WTC11 (cell line): ENCODE measurements around the gene FGF1. TPM values are rescaled to one million over a fixed set of nuclear protein-coding genes. Genes with fewer than 3 reads are reported as not detected.

Experiments
- ATAC-seq: fragments of 200-7000 bp; cut with Tn5 transposase; 2 replicates; pipeline ENCODE4 v1.10.0; 2021; ENCODE audit warnings: mild to moderate bottlenecking, moderate library complexity
- CTCF ChIA-PET: fragments of 300-600 bp; sonication (Branson Sonifier 250); formaldehyde crosslinking; loops from one replicate; lab custom pipeline; 2021; ENCODE audit warnings: antibody characterized with exemption; lab: Charles Lee
- POLR2A ChIA-PET: fragments of 350-600 bp; sonication (Branson Sonifier 250); formaldehyde crosslinking; loops from one replicate; lab custom pipeline; 2021; ENCODE audit warnings: antibody characterized with exemption; lab: Charles Lee
- DNase-seq: peaks from one replicate; pipeline ENCODE4 v3.0.0; 2021; ENCODE audit warnings: low spot score
- H3K27ac Mint-ChIP-seq: 2 replicates; pipeline ENCODE4 v1.8.0; 2021; ENCODE audit warnings: mixed read lengths
- H3K27me3 Mint-ChIP-seq: 2 replicates; pipeline ENCODE4 v1.8.0; 2021; ENCODE audit warnings: low read depth, mild to moderate bottlenecking, moderate library complexity, mixed read lengths
- H3K36me3 Mint-ChIP-seq: 2 replicates; pipeline ENCODE4 v1.8.0; 2021; ENCODE audit warnings: mixed read lengths
- H3K4me1 Mint-ChIP-seq: 2 replicates; pipeline ENCODE4 v1.8.0; 2022; ENCODE audit warnings: mixed read lengths
- H3K4me3 Mint-ChIP-seq: 2 replicates; pipeline ENCODE4 v1.8.0; 2021; ENCODE audit warnings: mild to moderate bottlenecking, moderate library complexity, mixed read lengths
- H3K9me3 Mint-ChIP-seq: 2 replicates; pipeline ENCODE4 v1.8.0; 2021; ENCODE audit warnings: mixed read lengths
- CREB1 ChIP-seq: sonication (generic); formaldehyde crosslinking; IDR thresholded peaks from 2 replicates; pipeline ENCODE4 v1.8.0; 2023; ENCODE audit warnings: mild to moderate bottlenecking, missing genetic modification reagents
- FOXJ3 ChIP-seq: sonication (generic); formaldehyde crosslinking; IDR thresholded peaks from 2 replicates; pipeline ENCODE4 v1.9.0; 2021; ENCODE audit warnings: missing genetic modification reagents, mild to moderate bottlenecking, borderline replicate concordance
- GRHL2 ChIP-seq: fragments of 250-450 bp; sonication (Bioruptor Pico); IDR thresholded peaks from 2 replicates; pipeline ENCODE4 v1.8.0; 2022; ENCODE audit warnings: mild to moderate bottlenecking, moderate library complexity; ENCODE audit not compliant: insufficient replicate concordance, severe bottlenecking
- JAZF1 ChIP-seq: fragments of 250-450 bp; sonication (Bioruptor Pico); IDR thresholded peaks from 2 replicates; pipeline ENCODE4 v1.9.0; 2021; ENCODE audit warnings: moderate library complexity, mild to moderate bottlenecking, inconsistent platforms
- KAT7 ChIP-seq: sonication (generic); formaldehyde crosslinking; IDR thresholded peaks from 2 replicates; pipeline ENCODE4 v1.8.1; 2023; ENCODE audit warnings: missing genetic modification reagents, mild to moderate bottlenecking, borderline replicate concordance
- MLX ChIP-seq: sonication (generic); formaldehyde crosslinking; IDR thresholded peaks from 2 replicates; pipeline ENCODE4 v1.8.1; 2023; ENCODE audit warnings: mild to moderate bottlenecking, missing genetic modification reagents, moderate library complexity
- NR2C2 ChIP-seq: sonication (generic); formaldehyde crosslinking; IDR thresholded peaks from 2 replicates; pipeline ENCODE4 v1.8.0; 2022; ENCODE audit warnings: mild to moderate bottlenecking, missing genetic modification reagents
- PREB ChIP-seq: sonication (generic); formaldehyde crosslinking; IDR thresholded peaks from 2 replicates; pipeline ENCODE4 v1.8.1; 2022; ENCODE audit warnings: mild to moderate bottlenecking, missing genetic modification reagents, moderate library complexity, borderline replicate concordance
- SMAD3 ChIP-seq: sonication (generic); formaldehyde crosslinking; IDR thresholded peaks from 2 replicates; pipeline ENCODE4 v1.8.0; 2022; ENCODE audit warnings: missing genetic modification reagents, mild to moderate bottlenecking, borderline replicate concordance
- SMAD4 ChIP-seq: sonication (generic); formaldehyde crosslinking; IDR thresholded peaks from 2 replicates; pipeline ENCODE4 v1.8.0; 2022; ENCODE audit warnings: mild to moderate bottlenecking, missing genetic modification reagents
- STAT6 ChIP-seq: sonication (generic); formaldehyde crosslinking; conservative IDR thresholded peaks from 2 replicates; pipeline ENCODE4 v1.8.1; 2023; ENCODE audit warnings: mild to moderate bottlenecking, low read depth, missing genetic modification reagents, moderate library complexity
- TEAD4 ChIP-seq: sonication (generic); formaldehyde crosslinking; IDR thresholded peaks from 2 replicates; pipeline ENCODE4 v1.8.0; 2022; ENCODE audit warnings: mild to moderate bottlenecking, missing genetic modification reagents
- ZNF219 ChIP-seq: sonication (generic); formaldehyde crosslinking; IDR thresholded peaks from 2 replicates; pipeline ENCODE4 v1.8.0; 2023; ENCODE audit warnings: missing genetic modification reagents, mild to moderate bottlenecking, borderline replicate concordance
- ZNF416 ChIP-seq: fragments of 250-450 bp; sonication (Bioruptor Pico); IDR thresholded peaks from 2 replicates; pipeline ENCODE4 v1.9.0; 2021; ENCODE audit warnings: mild to moderate bottlenecking, inconsistent platforms
- ZSCAN18 ChIP-seq: fragments of 250-450 bp; sonication (Bioruptor Pico); IDR thresholded peaks from 2 replicates; pipeline ENCODE4 v2.1.2; 2022; ENCODE audit warnings: mild to moderate bottlenecking, moderate library complexity
- total RNA-seq: library from RNA; stranded (reverse); gene quantifications from 3 replicates; pipeline ENCODE4 v1.2.3, GENCODE V29; 2021
- TF ChIP-seq, protein P1 (sequence below): sonication (generic); formaldehyde crosslinking; IDR thresholded peaks from 2 replicates; pipeline ENCODE4 v1.8.0; 2022; ENCODE audit warnings: mild to moderate bottlenecking, missing genetic modification reagents
- TF ChIP-seq, protein P2 (sequence below): sonication (generic); formaldehyde crosslinking; IDR thresholded peaks from 2 replicates; pipeline ENCODE4 v1.8.1; 2023; ENCODE audit warnings: mild to moderate bottlenecking, missing genetic modification reagents
- TF ChIP-seq, protein P3 (sequence below): sonication (generic); formaldehyde crosslinking; IDR thresholded peaks from 2 replicates; pipeline ENCODE4 v1.8.0; 2023; ENCODE audit warnings: missing genetic modification reagents

FGF1 gene
- total RNA-seq, 1 experiment from 2014 or later, result 0.55 TPM

- CTCF ChIA-PET, result interaction anchor here (1.0 to 3.1 kb wide), 3 partner anchors 12 to 45 kb away, joined by 4 to 21 read pairs (median 9); no protein-coding TSS in a partner anchor
- DNase-seq, result no peak
- H3K36me3 Mint-ChIP-seq, result no peaks in the 10 kb centered on the region
- H3K4me1 Mint-ChIP-seq, result peaks cover 22% of the 10 kb centered on the region
- no peaks in the 10 kb centered on the region for H3K9me3 Mint-ChIP-seq
- no peaks in the 10 kb centered on the region for H3K27me3 Mint-ChIP-seq
- H3K4me3 Mint-ChIP-seq, result no peak overlapping the region
- no peak overlapping the region for H3K27ac Mint-ChIP-seq
- POLR2A ChIA-PET, result no interaction called here
- TF ChIP-seq, protein P1, sequence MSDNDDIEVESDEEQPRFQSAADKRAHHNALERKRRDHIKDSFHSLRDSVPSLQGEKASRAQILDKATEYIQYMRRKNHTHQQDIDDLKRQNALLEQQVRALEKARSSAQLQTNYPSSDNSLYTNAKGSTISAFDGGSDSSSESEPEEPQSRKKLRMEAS, result no peak
- TF ChIP-seq ZSCAN18 (CRISPR knock-in tag), result no peak
- TF ChIP-seq SMAD3 (CRISPR knock-in tag), result no peak
- TF ChIP-seq, protein P2, sequence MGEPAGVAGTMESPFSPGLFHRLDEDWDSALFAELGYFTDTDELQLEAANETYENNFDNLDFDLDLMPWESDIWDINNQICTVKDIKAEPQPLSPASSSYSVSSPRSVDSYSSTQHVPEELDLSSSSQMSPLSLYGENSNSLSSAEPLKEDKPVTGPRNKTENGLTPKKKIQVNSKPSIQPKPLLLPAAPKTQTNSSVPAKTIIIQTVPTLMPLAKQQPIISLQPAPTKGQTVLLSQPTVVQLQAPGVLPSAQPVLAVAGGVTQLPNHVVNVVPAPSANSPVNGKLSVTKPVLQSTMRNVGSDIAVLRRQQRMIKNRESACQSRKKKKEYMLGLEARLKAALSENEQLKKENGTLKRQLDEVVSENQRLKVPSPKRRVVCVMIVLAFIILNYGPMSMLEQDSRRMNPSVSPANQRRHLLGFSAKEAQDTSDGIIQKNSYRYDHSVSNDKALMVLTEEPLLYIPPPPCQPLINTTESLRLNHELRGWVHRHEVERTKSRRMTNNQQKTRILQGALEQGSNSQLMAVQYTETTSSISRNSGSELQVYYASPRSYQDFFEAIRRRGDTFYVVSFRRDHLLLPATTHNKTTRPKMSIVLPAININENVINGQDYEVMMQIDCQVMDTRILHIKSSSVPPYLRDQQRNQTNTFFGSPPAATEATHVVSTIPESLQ (CRISPR knock-in tag), result no peak
- peak; percentile 54 for ATAC-seq
Measured at GRCh38 chr5:142667831-142668230, 18.1 kb downstream of the FGF1 start.

- no peak for TF ChIP-seq JAZF1 (CRISPR knock-in tag)
- TF ChIP-seq SMAD3 (CRISPR knock-in tag), result no peak
- no peak for TF ChIP-seq GRHL2 (CRISPR knock-in tag)
- no peak for TF ChIP-seq ZNF219 (CRISPR knock-in tag)
- no peak for TF ChIP-seq ZNF416 (CRISPR knock-in tag)
- TF ChIP-seq MLX (CRISPR knock-in tag), result no peak
- TF ChIP-seq TEAD4, result no peak
Measured at GRCh38 chr5:142664636-142665035, 21.3 kb downstream of the FGF1 start.

GRCh38 chr5:142664067-142664466 lies 21.8 kb downstream of the FGF1 start:
- Mint-ChIP-seq H3K4me1 (peaks cover 18% of the 10 kb centered on the region), H3K4me3 (no peak overlapping the region), H3K27ac (no peak overlapping the region), H3K27me3 (no peaks in the 10 kb centered on the region), H3K36me3 (no peaks in the 10 kb centered on the region), H3K9me3 (peaks cover 6% of the 10 kb centered on the region)
- TF ChIP-seq KAT7 (CRISPR knock-in tag) (no peak), FOXJ3 (CRISPR knock-in tag) (no peak), SMAD3 (CRISPR knock-in tag) (no peak)
- TF ChIP-seq, protein P3, sequence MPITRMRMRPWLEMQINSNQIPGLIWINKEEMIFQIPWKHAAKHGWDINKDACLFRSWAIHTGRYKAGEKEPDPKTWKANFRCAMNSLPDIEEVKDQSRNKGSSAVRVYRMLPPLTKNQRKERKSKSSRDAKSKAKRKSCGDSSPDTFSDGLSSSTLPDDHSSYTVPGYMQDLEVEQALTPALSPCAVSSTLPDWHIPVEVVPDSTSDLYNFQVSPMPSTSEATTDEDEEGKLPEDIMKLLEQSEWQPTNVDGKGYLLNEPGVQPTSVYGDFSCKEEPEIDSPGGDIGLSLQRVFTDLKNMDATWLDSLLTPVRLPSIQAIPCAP (CRISPR knock-in tag), result no peak
- ChIA-PET POLR2A (no interaction called here), CTCF (interaction anchor here (1.1 to 3.2 kb wide), 4 partner anchors 9 to 49 kb away, joined by 3 to 28 read pairs (median 6); no protein-coding TSS in a partner anchor)
- ATAC-seq (peak; percentile 50), DNase-seq (no peak)

More at GRCh38 chr5:142664636-142665035, 21.3 kb downstream of the FGF1 start:
- peaks cover 18% of the 10 kb centered on the region for H3K4me1 Mint-ChIP-seq
- no peaks in the 10 kb centered on the region for H3K27me3 Mint-ChIP-seq
- ChIA-PET CTCF (interaction anchor here (3.2 kb wide), 1 partner anchor 9 kb away, joined by 28 read pairs; no protein-coding TSS in a partner anchor), POLR2A (no interaction called here)
- ATAC-seq, result no peak
- no peak for DNase-seq
- no peak overlapping the region for H3K27ac Mint-ChIP-seq
- H3K4me3 Mint-ChIP-seq, result no peak overlapping the region
- H3K9me3 Mint-ChIP-seq, result peaks cover 6% of the 10 kb centered on the region
- H3K36me3 Mint-ChIP-seq, result no peaks in the 10 kb centered on the region

GRCh38 chr5:142663246-142663645 lies 22.6 kb downstream of the FGF1 start:
- POLR2A ChIA-PET, result no interaction called here
- DNase-seq (no peak), ATAC-seq (no peak)
- H3K4me3 Mint-ChIP-seq, result no peak overlapping the region
- peaks cover 18% of the 10 kb centered on the region for H3K4me1 Mint-ChIP-seq
- H3K27ac Mint-ChIP-seq, result no peak overlapping the region
- peaks cover 6% of the 10 kb centered on the region for H3K9me3 Mint-ChIP-seq
- H3K27me3 Mint-ChIP-seq, result no peaks in the 10 kb centered on the region
- CTCF ChIA-PET, result interaction anchor here (0.5 to 3.2 kb wide), 5 partner anchors 8 to 99 kb away, joined by 3 to 28 read pairs (median 5); no protein-coding TSS in a partner anchor
- TF ChIP-seq STAT6 (CRISPR knock-in tag) (no peak), SMAD4 (CRISPR knock-in tag) (no peak), CREB1 (no peak), NR2C2 (no peak), PREB (CRISPR knock-in tag) (no peak), GRHL2 (CRISPR knock-in tag) (no peak)
- H3K36me3 Mint-ChIP-seq, result no peaks in the 10 kb centered on the region
